H4 (cell line): Measurements from ENCODE around the gene IMP3. TPM values are rescaled to one million over a fixed set of nuclear protein-coding genes. Genes with fewer than 3 reads are reported as not detected.
A peak's percentile ranks its signal among the peaks of the same experiment; 100 is the strongest.

Experiments
- DNase-seq: peaks from one replicate; pipeline ENCODE4 v3.0.0-alpha.2; 2015; ENCODE audit warnings: low spot score
- total RNA-seq: library from RNA; depleted of rRNA; stranded (reverse); fragments of >200 nt; shearing (Covaris generic); gene quantifications from 2 replicates; pipeline ENCODE4 v1.2.3, GENCODE V29; 2014

IMP3 gene
- total RNA-seq, 1 experiment from 2014 or later: 161 TPM

- peak; percentile 59 for DNase-seq
Measured at GRCh38 chr15:75672646-75673425, 32.8 kb upstream of the IMP3 start.

- DNase-seq: no peak
Measured at GRCh38 chr15:75671730-75672602, 31.9 kb upstream of the IMP3 start.

GRCh38 chr15:75669879-75670212, 29.8 kb upstream of the IMP3 start:
- DNase-seq: no peak

- DNase-seq: no peak
Measured at GRCh38 chr15:75669191-75669878, 29.3 kb upstream of the IMP3 start.

GRCh38 chr15:75666823-75667501, 26.9 kb upstream of the IMP3 start:
- peak; percentile 97 for DNase-seq

- DNase-seq: no peak
Measured at GRCh38 chr15:75663931-75664421, 24.0 kb upstream of the IMP3 start.

GRCh38 chr15:75662823-75663519, 22.9 kb upstream of the IMP3 start:
- no peak for DNase-seq

- DNase-seq: no peak
Measured at GRCh38 chr15:75661756-75662140, 21.7 kb upstream of the IMP3 start.

- DNase-seq: peak; percentile 88
Measured at GRCh38 chr15:75661100-75661755, 21.2 kb upstream of the IMP3 start.

GRCh38 chr15:75659928-75660645, 20.1 kb upstream of the IMP3 start:
- no peak for DNase-seq

- DNase-seq: no peak
Measured at GRCh38 chr15:75659141-75659771, 19.2 kb upstream of the IMP3 start.

GRCh38 chr15:75656813-75657212, 16.8 kb upstream of the IMP3 start:
- no peak for DNase-seq

- no peak for DNase-seq
Measured at GRCh38 chr15:75656331-75656730, 16.3 kb upstream of the IMP3 start.

GRCh38 chr15:75655931-75656330, 15.9 kb upstream of the IMP3 start:
- DNase-seq: no peak

GRCh38 chr15:75654201-75654907, 14.3 kb upstream of the IMP3 start:
- no peak for DNase-seq

GRCh38 chr15:75653347-75653913, 13.4 kb upstream of the IMP3 start:
- DNase-seq: no peak

GRCh38 chr15:75651810-75652543, 12.0 kb upstream of the IMP3 start:
- no peak for DNase-seq
